Progenitor cell of endocrine pancreas (in vitro differentiated cells): ENCODE data around the gene GDPD3. TPM values are rescaled to one million over a fixed set of nuclear protein-coding genes. Genes with fewer than 3 reads are reported as not detected.
"Not testable (repeated sequence)": the region's sequence is repeated elsewhere in the genome, so short reads cannot be mapped to it uniquely, and the experiment has no call there.

ENCODE experiments used
- DNase-seq: peaks from one replicate; pipeline ENCODE4 v3.0.0; 2021; ENCODE audit warnings: low spot score; ENCODE audit not compliant: unreplicated experiment
- H3K27ac Mint-ChIP-seq: 2 replicates; pipeline ENCODE4 v1.8.0; 2021; ENCODE audit warnings: mild to moderate bottlenecking, moderate library complexity, mixed read lengths
- H3K27me3 Mint-ChIP-seq: 2 replicates; pipeline ENCODE4 v1.8.0; 2021; ENCODE audit warnings: mixed read lengths
- H3K36me3 Mint-ChIP-seq: 2 replicates; pipeline ENCODE4 v1.8.0; 2022; ENCODE audit warnings: mixed read lengths; ENCODE audit not compliant: insufficient read depth
- H3K4me1 Mint-ChIP-seq: 2 replicates; pipeline ENCODE4 v1.8.0; 2021; ENCODE audit warnings: low read depth, mixed read lengths
- H3K4me3 Mint-ChIP-seq: 2 replicates; pipeline ENCODE4 v1.8.0; 2021; ENCODE audit warnings: low read depth, mild to moderate bottlenecking, moderate library complexity, mixed read lengths
- H3K9me3 Mint-ChIP-seq: 2 replicates; pipeline ENCODE4 v1.8.0; 2021; ENCODE audit warnings: low read depth, mixed read lengths
- CTCF ChIP-seq: fragments of 200-600 bp; sonication (generic); IDR thresholded peaks from one replicate; pipeline ENCODE4 v1.5.0; 2021; ENCODE audit warnings: antibody characterized with exemption, mild to moderate bottlenecking; ENCODE audit not compliant: unreplicated experiment
- total RNA-seq: library from RNA; stranded (reverse); gene quantifications from 2 replicates; pipeline ENCODE4 v1.2.1, GENCODE V29; 2021

Gene GDPD3
- total RNA-seq, 1 donor from 2014 or later: 13.3 TPM

- Mint-ChIP-seq H3K27me3 (no peaks in the 10 kb centered on the region), H3K36me3 (peaks cover 13% of the 10 kb centered on the region), H3K4me3 (no peak overlapping the region), H3K27ac (no peak overlapping the region), H3K4me1 (no peaks in the 10 kb centered on the region), H3K9me3 (no peaks in the 10 kb centered on the region)
- no peak for TF ChIP-seq CTCF
- no peak for DNase-seq
Measured at GRCh38 chr16:30116291-30117207, 3.2 kb upstream of the GDPD3 start.

GRCh38 chr16:30115238-30115637, 1.9 kb upstream of the GDPD3 start:
- H3K4me1 Mint-ChIP-seq: no peaks in the 10 kb centered on the region
- TF ChIP-seq CTCF: no peak
- H3K9me3 Mint-ChIP-seq: no peaks in the 10 kb centered on the region
- no peak overlapping the region for H3K27ac Mint-ChIP-seq
- no peak overlapping the region for H3K4me3 Mint-ChIP-seq
- no peak for DNase-seq
- no peaks in the 10 kb centered on the region for H3K27me3 Mint-ChIP-seq
- peaks cover 17% of the 10 kb centered on the region for H3K36me3 Mint-ChIP-seq

- H3K27me3 Mint-ChIP-seq, H3K4me1 Mint-ChIP-seq, H3K4me3 Mint-ChIP-seq, H3K9me3 Mint-ChIP-seq, H3K27ac Mint-ChIP-seq, DNase-seq: not testable (repeated sequence)
- peaks cover 16% of the 10 kb centered on the region for H3K36me3 Mint-ChIP-seq
Measured at GRCh38 chr16:30114833-30115232, 1.5 kb upstream of the GDPD3 start.

GRCh38 chr16:30114411-30114810, 1.1 kb upstream of the GDPD3 start:
- no peak for TF ChIP-seq CTCF
- no peak overlapping the region for H3K4me3 Mint-ChIP-seq
- no peaks in the 10 kb centered on the region for H3K4me1 Mint-ChIP-seq
- H3K9me3 Mint-ChIP-seq: no peaks in the 10 kb centered on the region
- no peak for DNase-seq
- H3K27ac Mint-ChIP-seq: no peak overlapping the region
- H3K27me3 Mint-ChIP-seq: no peaks in the 10 kb centered on the region
- peaks cover 15% of the 10 kb centered on the region for H3K36me3 Mint-ChIP-seq

GRCh38 chr16:30113711-30114333, 485 bp upstream of the GDPD3 start:
- Mint-ChIP-seq H3K27me3 (no peaks in the 10 kb centered on the region), H3K4me1 (no peaks in the 10 kb centered on the region), H3K9me3 (no peaks in the 10 kb centered on the region), H3K36me3 (peaks cover 12% of the 10 kb centered on the region), H3K27ac (no peak overlapping the region), H3K4me3 (no peak overlapping the region)
- no peak for DNase-seq
- TF ChIP-seq CTCF: no peak
